Adrenal gland (tissue), 5 donors: Measurements from ENCODE around the gene ZNF664.

Source experiments
- CTCF ChIP-seq, 6 experiments: fragments of 450-650 bp in 4 of 6; fragments of 200-600 bp in 2 of 6; sonication (generic) in 1 of 6; IDR thresholded peaks; 1 replicate in 5 of 6; 2 replicates in 1 of 6; pipeline versions ENCODE4 v1.5.1 to v1.8.0; 2016 to 2021; ENCODE audit warnings: antibody characterized with exemption in 6 of 6, mild to moderate bottlenecking in 2 of 6, moderate library complexity in 1 of 6
- POLR2A ChIP-seq, 2 donors: fragments of 450-650 bp; IDR thresholded peaks; one replicate each; pipeline ENCODE4 v1.6.1; 2017; ENCODE audit warnings: antibody characterized with exemption in 2 of 2, mild to moderate bottlenecking in 2 of 2, moderate library complexity in 1 of 2
- donor health status: DM: no; HTN: no; CAD: no.

DNA sequence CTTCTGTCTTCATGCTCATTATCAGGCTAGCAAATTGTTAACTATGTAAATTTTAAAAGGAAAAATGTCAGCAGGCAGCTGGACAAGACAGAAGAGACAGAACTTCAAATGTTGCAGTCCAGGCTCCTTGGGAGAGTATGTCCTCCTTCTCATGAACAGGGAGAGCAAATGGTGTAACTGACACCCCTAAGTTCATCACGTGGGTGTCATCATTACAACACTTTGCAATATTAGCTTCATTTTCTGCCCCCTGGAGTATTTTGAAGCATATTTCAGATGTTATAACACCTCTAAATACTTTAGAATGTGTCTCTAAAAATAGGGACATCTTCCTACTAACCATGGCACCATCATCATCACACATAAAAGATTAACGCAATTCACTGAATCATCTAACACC lies 62.1 kb downstream of the ZNF664 start:
- no peak for TF ChIP-seq CTCF (IDR thresholded peaks at IDR 0.05)
- no peak for TF ChIP-seq POLR2A (IDR thresholded peaks at IDR 0.05)
